Upper lobe of left lung (tissue), 4 donors: ENCODE measurements around the gene SCGB3A1.

ENCODE experiments used
- CTCF ChIP-seq, 6 experiments: fragments of 450-650 bp in 4 of 6; fragments of 200-600 bp in 2 of 6; sonication (generic) in 2 of 6; IDR thresholded peaks; one replicate each; pipeline ENCODE4 v1.5.1; 2016 to 2019; ENCODE audit warnings: antibody characterized with exemption in 6 of 6
- EP300 ChIP-seq, 4 donors: sonication (generic); formaldehyde crosslinking; IDR thresholded peaks; one replicate each; pipeline ENCODE4 v1.5.1; 2017; ENCODE audit warnings: antibody characterized with exemption in 4 of 4, control low read depth in 2 of 4
- POLR2A ChIP-seq, 4 donors: fragments of 450-650 bp; IDR thresholded peaks; one replicate each; pipeline ENCODE4 v1.5.1; 2016 to 2017; ENCODE audit warnings: antibody characterized with exemption in 4 of 4, mild to moderate bottlenecking in 2 of 4

GRCh38 chr5:180625125-180625790 lies 34.0 kb upstream of the SCGB3A1 start:
- TF ChIP-seq CTCF (IDR thresholded peaks at IDR 0.05): no peak
- TF ChIP-seq POLR2A (IDR thresholded peaks at IDR 0.05): no peak
- TF ChIP-seq EP300 (IDR thresholded peaks at IDR 0.05): no peak
